ELF-1 (cell line): Measurements from ENCODE around the gene TMEM131L.
"Not testable (repeated sequence)": the region's sequence is repeated elsewhere in the genome, so short reads cannot be mapped to it uniquely, and the experiment has no call there.

Experiments used
- DNase-seq: peaks from one replicate; pipeline ENCODE4 v3.0.0-alpha.2; 2016; ENCODE audit warnings: low read depth, low spot score

The TMEM131L gene

GRCh38 chr4:153466081-153466948, at the start of gene TMEM131L:
TMEM131L (plus strand) TSS chr4:153466360; CDS start chr4:153466398, 38 bp downstream.
- DNase-seq: peak; percentile 86

GRCh38 chr4:153416456-153416855, 49.7 kb upstream of the TMEM131L start:
- DNase-seq: not testable (repeated sequence)

GRCh38 chr4:153418121-153418520, 48.0 kb upstream of the TMEM131L start:
- no peak for DNase-seq

- DNase-seq: peak; percentile 39
Measured at GRCh38 chr4:153418558-153418957, 47.6 kb upstream of the TMEM131L start.

GRCh38 chr4:153419029-153419428, 47.1 kb upstream of the TMEM131L start:
- DNase-seq: no peak

- DNase-seq: no peak
Measured at GRCh38 chr4:153419673-153420278, 46.4 kb upstream of the TMEM131L start.

GRCh38 chr4:153420361-153420760, 45.8 kb upstream of the TMEM131L start:
- DNase-seq: no peak

GRCh38 chr4:153421941-153422340, 44.2 kb upstream of the TMEM131L start:
- no peak for DNase-seq

GRCh38 chr4:153426207-153426885, 39.8 kb upstream of the TMEM131L start:
- DNase-seq: no peak

- no peak for DNase-seq
Measured at GRCh38 chr4:153427363-153428071, 38.6 kb upstream of the TMEM131L start.

- DNase-seq: no peak
Measured at GRCh38 chr4:153428941-153429475, 37.2 kb upstream of the TMEM131L start.

- peak; percentile 83 for DNase-seq
Measured at GRCh38 chr4:153432965-153433753, 33.0 kb upstream of the TMEM131L start.

GRCh38 chr4:153433754-153434105, 32.4 kb upstream of the TMEM131L start:
- no peak for DNase-seq

- DNase-seq: no peak
Measured at GRCh38 chr4:153434190-153434589, 32.0 kb upstream of the TMEM131L start.

GRCh38 chr4:153438916-153439756, 27.0 kb upstream of the TMEM131L start:
- no peak for DNase-seq

GRCh38 chr4:153439831-153440230, 26.3 kb upstream of the TMEM131L start:
- no peak for DNase-seq

GRCh38 chr4:153440475-153440874, 25.7 kb upstream of the TMEM131L start:
- DNase-seq: no peak

- DNase-seq: no peak
Measured at GRCh38 chr4:153447175-153447905, 18.8 kb upstream of the TMEM131L start.
